ENCODE data around the gene NAALADL2. TPM values are rescaled to one million over a fixed set of nuclear protein-coding genes. Genes with fewer than 3 reads are reported as not detected.

Gene NAALADL2
- total RNA-seq, 1 experiment from 2014 or later, result not detected

GRCh38 chr3:175193815-175194518, 334.8 kb downstream of the NAALADL2 start:
- no peak for DNase-seq
- no peaks in the 10 kb centered on the region for H4K20me1 ChIP-seq (ENCODE audit: insufficient read depth, low read depth, low read length)
- H3K79me2 ChIP-seq (ENCODE audit: low read length), result no peaks in the 10 kb centered on the region
- no peaks in the 10 kb centered on the region for H3K9me2 ChIP-seq (replicated peaks; ENCODE audit: insufficient read depth, low read length)
- H3K36me3 ChIP-seq (ENCODE audit: insufficient read depth, low read length), result no peaks in the 10 kb centered on the region
- H3K27me3 ChIP-seq (ENCODE audit: low read length), result no peaks in the 10 kb centered on the region
- H3K9ac ChIP-seq (ENCODE audit: low read length), result no peak overlapping the region
- H3K4me1 ChIP-seq (ENCODE audit: low read length), result no peaks in the 10 kb centered on the region
- H3K27ac ChIP-seq (ENCODE audit: low read length), result no peak overlapping the region
- H3K4me2 ChIP-seq (ENCODE audit: low read depth, low read length, poor library complexity, severe bottlenecking), result no peak overlapping the region
- H3K9me3 ChIP-seq (ENCODE audit: low read length), result peaks cover 15% of the 10 kb centered on the region
- H2AFZ ChIP-seq (ENCODE audit: low read length), result no peak overlapping the region
- H3K4me3 ChIP-seq (ENCODE audit: low read length), result no peak overlapping the region

- H2AFZ ChIP-seq (ENCODE audit: low read length), result no peak overlapping the region
- DNase-seq, result no peak
- H3K27ac ChIP-seq (ENCODE audit: low read length), result no peak overlapping the region
- peaks cover 23% of the 10 kb centered on the region for H3K9me3 ChIP-seq (ENCODE audit: low read length)
- no peak overlapping the region for H3K4me2 ChIP-seq (ENCODE audit: low read depth, low read length, poor library complexity, severe bottlenecking)
- H3K4me1 ChIP-seq (ENCODE audit: low read length), result no peaks in the 10 kb centered on the region
- H3K9me2 ChIP-seq (replicated peaks; ENCODE audit: insufficient read depth, low read length), result no peaks in the 10 kb centered on the region
- H3K36me3 ChIP-seq (ENCODE audit: insufficient read depth, low read length), result no peaks in the 10 kb centered on the region
- H3K27me3 ChIP-seq (ENCODE audit: low read length), result no peaks in the 10 kb centered on the region
- no peaks in the 10 kb centered on the region for H4K20me1 ChIP-seq (ENCODE audit: insufficient read depth, low read depth, low read length)
- no peaks in the 10 kb centered on the region for H3K79me2 ChIP-seq (ENCODE audit: low read length)
- H3K4me3 ChIP-seq (ENCODE audit: low read length), result no peak overlapping the region
- H3K9ac ChIP-seq (ENCODE audit: low read length), result no peak overlapping the region
These were observed 340.1 kb downstream of the NAALADL2 start for GRCh38 chr3:175198991-175199783.

GRCh38 chr3:175199961-175200360, 340.8 kb downstream of the NAALADL2 start:
- Histone ChIP-seq H3K9me2 (replicated peaks; ENCODE audit: insufficient read depth, low read length) (no peaks in the 10 kb centered on the region), H3K4me1 (ENCODE audit: low read length) (no peaks in the 10 kb centered on the region), H2AFZ (ENCODE audit: low read length) (no peak overlapping the region), H3K36me3 (ENCODE audit: insufficient read depth, low read length) (no peaks in the 10 kb centered on the region), H3K4me3 (ENCODE audit: low read length) (no peak overlapping the region), H3K79me2 (ENCODE audit: low read length) (no peaks in the 10 kb centered on the region), H3K27me3 (ENCODE audit: low read length) (no peaks in the 10 kb centered on the region), H3K27ac (ENCODE audit: low read length) (no peak overlapping the region), H3K9ac (ENCODE audit: low read length) (no peak overlapping the region), H4K20me1 (ENCODE audit: insufficient read depth, low read depth, low read length) (no peaks in the 10 kb centered on the region), H3K4me2 (ENCODE audit: low read depth, low read length, poor library complexity, severe bottlenecking) (no peak overlapping the region), H3K9me3 (ENCODE audit: low read length) (peaks cover 23% of the 10 kb centered on the region)
- DNase-seq, result no peak

GRCh38 chr3:175200391-175201095, 341.4 kb downstream of the NAALADL2 start:
- Histone ChIP-seq H3K36me3 (ENCODE audit: insufficient read depth, low read length) (no peaks in the 10 kb centered on the region), H3K79me2 (ENCODE audit: low read length) (no peaks in the 10 kb centered on the region), H3K9me3 (ENCODE audit: low read length) (peaks cover 20% of the 10 kb centered on the region), H3K4me2 (ENCODE audit: low read depth, low read length, poor library complexity, severe bottlenecking) (no peak overlapping the region), H2AFZ (ENCODE audit: low read length) (no peak overlapping the region), H3K27me3 (ENCODE audit: low read length) (no peaks in the 10 kb centered on the region), H3K4me3 (ENCODE audit: low read length) (no peak overlapping the region), H3K9me2 (replicated peaks; ENCODE audit: insufficient read depth, low read length) (no peaks in the 10 kb centered on the region), H3K4me1 (ENCODE audit: low read length) (no peaks in the 10 kb centered on the region), H4K20me1 (ENCODE audit: insufficient read depth, low read depth, low read length) (no peaks in the 10 kb centered on the region), H3K27ac (ENCODE audit: low read length) (no peak overlapping the region), H3K9ac (ENCODE audit: low read length) (no peak overlapping the region)
- DNase-seq, result no peak

GRCh38 chr3:175207361-175207760, 348.2 kb downstream of the NAALADL2 start:
- Histone ChIP-seq H3K4me3 (ENCODE audit: low read length) (no peak overlapping the region), H3K27me3 (ENCODE audit: low read length) (no peaks in the 10 kb centered on the region), H3K79me2 (ENCODE audit: low read length) (no peaks in the 10 kb centered on the region), H3K9ac (ENCODE audit: low read length) (no peak overlapping the region), H3K36me3 (ENCODE audit: insufficient read depth, low read length) (no peaks in the 10 kb centered on the region), H3K4me1 (ENCODE audit: low read length) (no peaks in the 10 kb centered on the region), H2AFZ (ENCODE audit: low read length) (no peak overlapping the region), H3K9me3 (ENCODE audit: low read length) (peaks cover 16% of the 10 kb centered on the region), H4K20me1 (ENCODE audit: insufficient read depth, low read depth, low read length) (no peaks in the 10 kb centered on the region), H3K4me2 (ENCODE audit: low read depth, low read length, poor library complexity, severe bottlenecking) (no peak overlapping the region), H3K27ac (ENCODE audit: low read length) (no peak overlapping the region), H3K9me2 (replicated peaks; ENCODE audit: insufficient read depth, low read length) (no peaks in the 10 kb centered on the region)
- DNase-seq, result no peak

- Histone ChIP-seq H3K9me2 (replicated peaks; ENCODE audit: insufficient read depth, low read length) (no peaks in the 10 kb centered on the region), H3K9me3 (ENCODE audit: low read length) (peaks cover 14% of the 10 kb centered on the region), H3K9ac (ENCODE audit: low read length) (no peak overlapping the region), H3K36me3 (ENCODE audit: insufficient read depth, low read length) (no peaks in the 10 kb centered on the region), H3K4me2 (ENCODE audit: low read depth, low read length, poor library complexity, severe bottlenecking) (no peak overlapping the region), H2AFZ (ENCODE audit: low read length) (no peak overlapping the region), H3K27me3 (ENCODE audit: low read length) (no peaks in the 10 kb centered on the region), H3K4me3 (ENCODE audit: low read length) (no peak overlapping the region), H3K79me2 (ENCODE audit: low read length) (no peaks in the 10 kb centered on the region), H3K4me1 (ENCODE audit: low read length) (no peaks in the 10 kb centered on the region), H4K20me1 (ENCODE audit: insufficient read depth, low read depth, low read length) (no peaks in the 10 kb centered on the region), H3K27ac (ENCODE audit: low read length) (no peak overlapping the region)
- no peak for DNase-seq
These were observed 349.2 kb downstream of the NAALADL2 start for GRCh38 chr3:175208326-175208725.

- Histone ChIP-seq H4K20me1 (ENCODE audit: insufficient read depth, low read depth, low read length) (no peaks in the 10 kb centered on the region), H3K27ac (ENCODE audit: low read length) (no peak overlapping the region), H3K9me2 (replicated peaks; ENCODE audit: insufficient read depth, low read length) (no peaks in the 10 kb centered on the region), H3K9ac (ENCODE audit: low read length) (no peak overlapping the region), H3K36me3 (ENCODE audit: insufficient read depth, low read length) (no peaks in the 10 kb centered on the region), H3K4me3 (ENCODE audit: low read length) (no peak overlapping the region), H3K9me3 (ENCODE audit: low read length) (peaks cover 24% of the 10 kb centered on the region), H3K27me3 (ENCODE audit: low read length) (no peaks in the 10 kb centered on the region), H3K79me2 (ENCODE audit: low read length) (no peaks in the 10 kb centered on the region), H2AFZ (ENCODE audit: low read length) (no peak overlapping the region), H3K4me1 (ENCODE audit: low read length) (no peaks in the 10 kb centered on the region), H3K4me2 (ENCODE audit: low read depth, low read length, poor library complexity, severe bottlenecking) (no peak overlapping the region)
- DNase-seq, result no peak
These were observed 352.3 kb downstream of the NAALADL2 start for GRCh38 chr3:175211466-175211865.

- Histone ChIP-seq H3K79me2 (ENCODE audit: low read length) (no peaks in the 10 kb centered on the region), H3K9ac (ENCODE audit: low read length) (no peak overlapping the region), H3K4me2 (ENCODE audit: low read depth, low read length, poor library complexity, severe bottlenecking) (no peak overlapping the region), H2AFZ (ENCODE audit: low read length) (no peak overlapping the region), H3K4me1 (ENCODE audit: low read length) (no peaks in the 10 kb centered on the region), H3K9me2 (replicated peaks; ENCODE audit: insufficient read depth, low read length) (no peaks in the 10 kb centered on the region), H3K36me3 (ENCODE audit: insufficient read depth, low read length) (no peaks in the 10 kb centered on the region), H3K27me3 (ENCODE audit: low read length) (no peaks in the 10 kb centered on the region), H3K4me3 (ENCODE audit: low read length) (no peak overlapping the region), H3K27ac (ENCODE audit: low read length) (no peak overlapping the region), H3K9me3 (ENCODE audit: low read length) (peaks cover 25% of the 10 kb centered on the region), H4K20me1 (ENCODE audit: insufficient read depth, low read depth, low read length) (no peaks in the 10 kb centered on the region)
- DNase-seq, result no peak
These were observed 353.8 kb downstream of the NAALADL2 start for GRCh38 chr3:175212896-175213295.
